DMS53 treated with DMSO at 0.1 percent for 48 hours (cell line): ENCODE results near the gene PCSK7.
"Not testable (repeated sequence)": the region's sequence is repeated elsewhere in the genome, so short reads cannot be mapped to it uniquely, and the experiment has no call there.

Experiments used
- DNase-seq: peaks from one replicate; lab custom pipeline; 2025; ENCODE audit not compliant: unreplicated experiment; lab: John Stamatoyannopoulos, UW

The PCSK7 gene

GRCh38 chr11:117231842-117232091 lies at the start of gene PCSK7:
PCSK7 (minus strand) TSS chr11:117232073; CDS start chr11:117229844, 2,229 bp downstream.
- DNase-seq, result no peak

- no peak for DNase-seq
Measured at GRCh38 chr11:117281159-117281558, 49.3 kb upstream of the PCSK7 start.

DNA sequence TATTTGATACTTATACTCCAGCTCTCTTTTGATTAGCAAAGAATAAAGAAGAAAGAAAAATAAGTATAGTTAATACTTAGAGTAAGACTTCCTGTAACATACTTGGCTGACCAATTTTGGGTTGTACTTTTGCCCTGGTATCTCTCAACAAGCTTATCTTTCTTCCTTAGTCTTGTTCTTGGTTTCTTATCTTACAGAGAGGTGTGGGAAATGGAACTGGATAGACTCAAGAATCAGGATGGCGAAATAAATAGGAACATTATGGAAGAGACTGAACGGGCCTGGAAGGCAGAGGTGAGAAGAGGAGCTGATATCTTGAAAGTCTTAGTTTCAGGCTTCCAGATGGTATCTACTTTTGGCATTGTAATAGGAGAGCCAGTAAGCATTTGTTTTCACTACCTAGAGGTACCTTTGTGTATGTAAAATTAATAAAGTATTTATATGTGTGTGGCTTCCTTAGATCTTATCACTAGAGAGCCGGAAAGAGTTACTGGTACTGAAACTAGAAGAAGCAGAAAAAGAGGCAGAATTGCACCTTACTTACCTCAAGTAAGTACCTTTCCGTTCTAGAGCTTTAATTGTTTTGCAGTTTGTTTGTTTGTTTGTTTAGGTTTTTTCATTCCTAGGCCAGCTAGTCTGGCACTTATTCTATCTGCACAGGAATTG lies 48.0 kb upstream of the PCSK7 start:
- no peak for DNase-seq

DNA sequence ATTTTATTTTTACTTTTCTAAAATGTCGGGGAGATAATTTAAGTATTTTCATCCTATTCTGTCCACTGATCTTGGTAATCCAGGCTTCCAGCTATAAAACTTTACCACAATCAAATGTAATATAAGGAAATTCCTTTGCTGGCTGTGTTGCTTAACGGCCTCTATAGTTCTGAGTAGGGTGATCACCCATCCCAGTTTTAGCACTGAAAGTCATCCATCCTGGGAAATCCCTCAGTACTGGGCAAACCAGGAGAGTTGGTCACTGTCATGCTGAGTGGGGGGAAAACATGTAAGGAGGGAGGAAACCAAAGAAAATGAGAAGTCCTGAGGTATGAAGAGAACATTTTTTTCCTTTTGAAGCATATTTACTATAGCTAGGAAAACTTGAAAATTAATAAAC lies 46.5 kb upstream of the PCSK7 start:
- no peak for DNase-seq

GRCh38 chr11:117273550-117274289 lies 41.8 kb upstream of the PCSK7 start:
- DNase-seq, result no peak

- not testable (repeated sequence) for DNase-seq
Measured at GRCh38 chr11:117272175-117272574, 40.3 kb upstream of the PCSK7 start.

DNA sequence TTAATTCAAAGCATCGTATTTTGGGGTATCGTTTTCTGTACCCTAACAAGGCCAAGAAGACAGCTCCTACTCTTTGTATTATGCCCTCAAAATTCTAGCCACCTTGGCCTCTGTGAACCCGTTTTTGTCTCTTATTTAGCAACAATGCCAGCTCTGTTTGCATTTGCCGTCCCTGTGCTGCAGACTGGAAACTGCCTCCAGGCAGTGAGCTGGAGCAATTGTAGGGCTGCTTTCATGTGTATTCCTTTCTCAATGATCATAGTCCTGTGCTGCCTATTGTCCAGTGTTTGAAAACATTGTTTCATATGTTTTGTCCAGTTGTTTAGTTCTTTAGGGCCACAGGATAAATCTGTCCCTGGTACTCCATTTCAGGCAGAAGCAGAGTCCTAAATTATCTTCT lies 39.3 kb upstream of the PCSK7 start:
- DNase-seq, result no peak

DNA sequence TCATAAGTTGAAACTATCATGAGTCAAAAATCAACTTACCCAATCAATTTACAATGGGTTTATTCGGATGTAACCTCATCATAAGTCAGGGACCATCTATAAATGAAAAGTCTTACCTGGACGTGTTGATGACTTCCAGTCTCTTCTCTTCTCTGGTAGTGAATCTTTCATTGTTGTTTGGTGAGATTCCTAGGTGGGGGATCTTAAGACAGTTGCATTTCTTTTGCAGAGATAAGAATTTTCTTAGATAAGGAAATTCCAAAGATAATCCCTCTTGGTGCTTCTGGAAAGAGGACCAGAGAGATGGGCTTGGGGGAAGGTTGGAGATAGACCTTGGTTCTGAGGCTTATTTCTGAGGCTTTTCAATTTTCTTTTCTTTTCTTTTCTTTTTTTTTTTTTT lies 38.0 kb upstream of the PCSK7 start:
- no peak for DNase-seq

DNA sequence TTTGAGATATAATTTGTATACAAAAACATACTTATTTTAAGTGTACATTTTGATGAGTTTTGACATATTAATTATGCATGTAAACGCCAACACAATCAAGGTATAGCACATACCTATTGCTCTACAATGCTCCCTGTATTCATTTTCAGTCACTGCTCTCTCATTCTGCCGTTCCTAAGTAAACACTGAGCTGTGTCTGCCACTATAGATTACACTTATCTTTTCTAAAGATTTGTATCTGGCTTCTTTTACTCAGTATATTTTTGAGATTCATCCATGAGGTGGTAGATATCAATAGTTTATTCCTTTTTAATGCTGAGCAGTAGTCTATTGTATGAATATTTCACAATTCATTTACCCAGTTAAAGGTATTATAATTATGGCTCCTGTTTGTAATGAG lies 33.9 kb upstream of the PCSK7 start:
- DNase-seq, result no peak

DNA sequence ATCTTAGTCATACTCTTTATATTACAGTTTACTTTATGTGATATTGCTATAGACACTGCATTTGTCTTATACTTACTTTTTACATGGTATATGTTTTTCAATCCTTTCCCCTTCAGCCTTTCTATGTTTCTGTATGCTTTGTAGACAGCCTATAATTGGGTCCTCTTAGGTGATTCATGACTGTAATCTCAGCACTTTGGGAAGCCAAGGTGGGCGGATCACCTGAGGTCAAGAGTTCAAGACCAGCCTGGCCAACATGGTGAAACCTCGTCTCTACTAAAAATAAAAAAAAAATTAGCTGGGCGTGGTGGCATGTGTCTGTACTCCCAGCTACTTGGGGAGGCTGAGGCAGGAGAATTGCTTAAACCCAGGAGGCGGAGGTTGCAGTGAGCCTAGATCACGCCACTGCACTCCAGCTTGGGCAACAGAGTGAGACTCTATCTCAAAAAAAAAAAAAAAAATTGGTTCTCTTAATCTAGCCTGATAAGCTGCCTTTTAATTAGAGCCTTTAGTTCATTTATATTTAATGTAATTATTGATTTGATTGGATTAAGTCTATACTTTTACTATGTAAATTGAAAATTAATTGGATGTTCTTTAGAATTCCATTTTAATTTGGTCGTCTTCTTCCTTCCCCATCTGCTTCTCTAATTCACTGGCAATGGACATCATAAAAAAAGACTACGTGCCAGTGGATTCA lies 32.9 kb upstream of the PCSK7 start:
- not testable (repeated sequence) for DNase-seq

DNA sequence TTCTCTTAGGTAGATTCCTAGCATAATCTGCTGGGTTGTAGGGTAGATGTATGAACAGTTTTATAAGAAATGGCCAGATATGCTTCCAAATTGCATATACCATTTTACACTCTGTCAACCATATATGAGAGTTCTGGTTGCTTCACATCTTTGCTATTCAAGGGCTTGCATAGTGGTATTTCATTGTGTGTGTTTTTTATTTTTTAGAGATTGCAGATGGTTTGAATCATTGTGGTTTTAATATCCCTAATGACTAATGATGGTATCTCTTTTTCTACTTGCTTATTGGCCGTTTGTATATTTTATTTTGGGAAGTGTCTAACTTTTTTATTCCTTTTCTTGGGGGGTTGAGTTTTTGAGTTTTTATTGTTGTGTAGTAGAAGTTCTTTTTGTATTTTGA lies 27.5 kb upstream of the PCSK7 start:
- DNase-seq, result no peak

DNA sequence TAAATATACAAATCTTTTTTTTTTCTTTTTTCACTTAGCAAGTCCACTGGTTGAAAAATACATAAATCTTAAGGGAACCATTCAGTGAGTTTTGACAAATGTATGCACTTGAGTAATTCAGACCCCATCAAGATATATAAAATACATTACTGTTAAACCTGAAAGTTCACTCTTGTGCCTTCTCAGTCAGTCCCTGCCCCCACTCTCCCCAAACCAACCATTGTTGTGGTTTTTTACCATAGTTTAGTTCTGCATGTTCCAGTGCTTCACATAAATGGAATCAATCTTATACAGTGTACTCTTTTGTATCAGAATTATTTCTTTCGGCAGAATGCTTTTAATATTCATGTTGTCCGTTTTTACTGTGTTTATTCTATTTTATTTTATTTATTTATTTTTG lies 26.7 kb upstream of the PCSK7 start:
- no peak for DNase-seq

- DNase-seq, result no peak
Measured at GRCh38 chr11:117256573-117256972, 24.7 kb upstream of the PCSK7 start.

DNA sequence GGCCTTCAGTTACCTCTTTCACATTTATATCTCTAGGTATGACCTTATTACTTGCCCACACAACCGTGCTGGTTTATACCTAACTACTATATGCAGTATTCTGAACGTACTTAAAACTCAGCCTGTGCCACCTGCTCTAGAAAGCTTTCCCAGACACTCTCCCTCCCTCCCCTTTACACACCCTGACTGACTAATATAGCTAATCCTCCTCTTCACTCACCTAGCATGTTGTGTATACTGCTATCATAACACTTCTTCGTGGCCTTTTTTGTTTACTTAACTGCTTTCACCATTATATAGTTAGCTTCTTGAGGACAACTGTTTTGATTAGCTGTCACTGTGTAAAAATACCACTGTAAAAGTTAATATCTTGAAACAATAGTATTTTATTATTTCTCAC lies 24.1 kb upstream of the PCSK7 start:
- peak; percentile 39 for DNase-seq

GRCh38 chr11:117251506-117251905 lies 19.6 kb upstream of the PCSK7 start:
- DNase-seq, result no peak

DNA sequence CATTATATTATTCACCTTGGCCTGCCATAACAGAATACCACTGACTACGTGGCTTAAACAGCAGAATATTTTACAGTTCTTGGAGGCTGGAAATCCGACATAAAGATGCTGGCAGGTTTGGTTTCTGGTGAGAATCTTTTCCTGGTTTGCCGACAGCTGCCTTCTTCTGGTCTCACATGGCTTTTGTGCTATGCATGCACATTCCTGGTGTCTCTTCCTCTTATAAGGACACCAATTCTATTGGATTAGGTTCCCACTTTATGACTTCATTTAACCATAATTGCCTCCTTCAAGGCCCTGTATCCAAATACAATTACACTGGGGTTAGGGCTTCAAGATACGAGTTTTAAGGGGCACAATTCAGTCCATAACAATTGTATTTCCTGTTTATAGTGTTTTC lies 17.7 kb upstream of the PCSK7 start:
- DNase-seq, result no peak

- DNase-seq, result no peak
Measured at GRCh38 chr11:117248341-117248740, 16.5 kb upstream of the PCSK7 start.

- DNase-seq, result no peak
Measured at GRCh38 chr11:117239295-117239694, 7.4 kb upstream of the PCSK7 start.

DNA sequence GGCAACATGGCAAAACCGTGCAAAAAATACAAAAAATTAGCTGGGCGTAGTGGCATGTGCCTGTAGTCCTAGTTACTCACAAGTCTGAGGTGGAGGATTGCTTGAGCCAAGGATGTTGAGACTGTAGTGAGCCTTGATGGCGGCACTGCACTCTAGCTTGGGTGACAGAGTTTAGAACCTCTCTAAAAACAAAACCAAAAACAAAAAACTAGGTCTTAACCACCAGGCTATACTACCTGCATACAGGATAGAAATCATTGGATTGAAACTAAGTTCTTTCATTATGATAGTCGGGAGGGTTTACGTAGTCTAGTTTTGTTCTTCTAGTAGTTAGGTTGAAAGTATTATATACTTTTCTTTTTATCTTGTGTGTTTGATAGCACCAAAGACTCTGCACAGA lies 6.3 kb upstream of the PCSK7 start:
- no peak for DNase-seq

DNA sequence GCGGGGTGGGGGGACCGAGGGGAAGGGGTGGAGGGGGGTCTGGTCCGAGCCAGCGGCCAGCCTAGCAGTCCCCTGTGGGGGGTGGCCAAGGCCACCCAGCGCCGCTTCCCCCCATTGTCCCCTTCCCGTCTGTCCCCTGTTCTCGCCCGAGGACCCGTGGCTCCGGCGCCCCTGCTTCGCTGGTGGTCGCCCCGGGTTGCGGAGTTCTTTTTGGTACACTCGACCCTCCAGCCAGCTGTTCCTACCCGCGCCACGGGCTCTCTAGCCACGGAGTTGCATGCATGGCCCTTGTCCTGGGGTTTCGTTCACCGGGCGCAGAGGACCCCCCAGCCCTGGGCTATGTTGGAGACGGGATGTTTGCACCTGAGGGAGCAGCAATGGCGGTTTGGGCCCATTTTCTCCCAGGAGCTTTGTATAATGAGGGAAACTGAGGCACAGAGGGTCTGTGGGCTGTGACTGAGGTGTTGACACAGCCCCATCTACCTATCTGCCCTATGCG lies 1.1 kb upstream of the PCSK7 start:
- no peak for DNase-seq

GRCh38 chr11:117232092-117232878 lies 412 bp upstream of the PCSK7 start, which contains the start of gene RNF214:
RNF214 (plus strand) TSS chr11:117232671; CDS start chr11:117234273, 1,602 bp downstream.
- peak; percentile 53 for DNase-seq
